GM12891 (cell line): ENCODE results near the gene PRRG4.

Experiments
- DNase-seq: peaks from one replicate; pipeline ENCODE4 v3.0.0; 2011; ENCODE audit warnings: low spot score; ENCODE audit not compliant: insufficient read length
- FAIRE-seq: peaks from 2 replicates; lab custom pipeline; 2011; peaks lifted over from hg19 to GRCh38; lab: Jason Lieb, UNC
- PAX5 ChIP-seq: IDR thresholded peaks from 2 replicates; pipeline ENCODE4 v1.6.1; 2011; ENCODE audit warnings: low read length, moderate library complexity, mild to moderate bottlenecking; ENCODE audit not compliant: insufficient read depth, severe bottlenecking
- POLR2A ChIP-seq: IDR thresholded peaks from 2 replicates; pipeline ENCODE4 v1.6.1; 2011; ENCODE audit warnings: low read depth, low read length, control low read depth
- POLR2AphosphoS5 ChIP-seq: IDR thresholded peaks from 2 replicates; pipeline ENCODE4 v1.6.1; 2011; ENCODE audit warnings: low read depth, low read length, control low read depth
- POU2F2 ChIP-seq: IDR thresholded peaks from 2 replicates; pipeline ENCODE4 v1.6.1; 2011; ENCODE audit warnings: low read depth, mild to moderate bottlenecking, control low read depth, low read length, moderate library complexity
- SPI1 ChIP-seq: IDR thresholded peaks from 2 replicates; pipeline ENCODE4 v1.6.1; 2011; ENCODE audit warnings: low read depth, low read length, control low read depth
- TAF1 ChIP-seq: IDR thresholded peaks from 2 replicates; pipeline ENCODE4 v1.6.1; 2011; ENCODE audit warnings: low read depth, low read length, control low read depth

PRRG4 gene

DNA sequence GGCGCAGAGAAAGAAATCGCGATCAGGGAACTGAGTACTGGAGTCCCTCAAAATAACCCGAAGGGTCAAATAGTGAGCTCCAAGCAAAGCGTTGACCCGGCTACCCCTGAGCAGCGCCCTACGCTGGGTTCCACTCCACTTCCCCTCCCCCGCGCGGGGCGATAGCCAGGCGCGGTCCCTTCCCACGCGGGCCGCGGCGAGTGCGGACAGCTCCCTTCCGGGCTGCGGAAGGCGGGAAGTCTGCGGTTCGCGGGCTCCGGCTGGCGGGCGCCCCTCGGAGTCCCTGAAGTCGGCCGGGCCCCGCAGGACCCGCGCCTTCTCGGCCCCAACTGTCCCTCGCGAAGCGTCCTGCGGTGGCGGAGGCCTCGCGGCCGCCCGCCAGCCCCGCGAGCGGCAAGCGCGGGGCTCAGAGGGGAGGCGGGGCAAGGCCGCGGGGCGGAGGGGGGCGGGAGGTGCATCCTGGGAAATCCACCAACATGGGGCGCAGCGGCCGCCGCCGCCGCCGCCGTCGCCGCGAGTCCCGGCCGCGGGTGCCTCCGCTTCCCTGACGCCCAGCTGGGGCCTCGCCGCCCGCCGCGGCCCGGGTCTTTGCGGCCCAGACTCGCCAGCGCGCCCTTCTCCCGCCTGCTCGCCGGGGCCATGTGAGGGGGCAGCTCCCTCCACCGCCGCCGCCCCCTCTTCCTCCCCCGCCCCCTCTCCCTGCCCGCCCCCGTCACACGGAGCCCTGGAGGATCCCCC, 62.8 kb downstream of the PRRG4 start, which contains the start of gene QSER1:
Gene QSER1 (plus strand): TSS at position 457 of the 738 bp plus-strand sequence. CDS start 315 bp downstream, outside the sequence.
- FAIRE-seq (peak; percentile 85), DNase-seq (peak; percentile 77)
- TF ChIP-seq POLR2AphosphoS5 = 0 out of 2 replicates have a peak, but pooled peaks have one; percentile 46
- TF ChIP-seq SPI1 = no peak
- TF ChIP-seq POLR2A = peak; percentile 58; the same call in 1 of the 2 replicates

DNA sequence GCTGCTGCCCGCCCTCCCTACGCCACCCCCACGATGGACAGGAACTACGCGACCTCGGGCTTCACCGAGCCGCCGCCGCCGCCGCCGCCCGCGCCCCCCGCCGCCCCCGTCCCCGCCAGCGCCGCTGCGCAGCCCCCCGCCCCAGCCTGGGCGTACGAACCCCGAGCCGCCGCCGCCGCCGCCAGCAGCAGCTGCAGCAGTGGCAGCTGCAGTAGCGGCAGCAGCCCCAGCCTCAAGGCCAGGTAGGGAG, 63.3 kb downstream of the PRRG4 start:
- no peak for TF ChIP-seq POLR2AphosphoS5
- no peak for TF ChIP-seq POU2F2
- no peak for TF ChIP-seq POLR2A
- no peak for TF ChIP-seq SPI1
- TF ChIP-seq TAF1 = no peak
- TF ChIP-seq PAX5 = no peak
- DNase-seq (no peak), FAIRE-seq (no peak)

DNA sequence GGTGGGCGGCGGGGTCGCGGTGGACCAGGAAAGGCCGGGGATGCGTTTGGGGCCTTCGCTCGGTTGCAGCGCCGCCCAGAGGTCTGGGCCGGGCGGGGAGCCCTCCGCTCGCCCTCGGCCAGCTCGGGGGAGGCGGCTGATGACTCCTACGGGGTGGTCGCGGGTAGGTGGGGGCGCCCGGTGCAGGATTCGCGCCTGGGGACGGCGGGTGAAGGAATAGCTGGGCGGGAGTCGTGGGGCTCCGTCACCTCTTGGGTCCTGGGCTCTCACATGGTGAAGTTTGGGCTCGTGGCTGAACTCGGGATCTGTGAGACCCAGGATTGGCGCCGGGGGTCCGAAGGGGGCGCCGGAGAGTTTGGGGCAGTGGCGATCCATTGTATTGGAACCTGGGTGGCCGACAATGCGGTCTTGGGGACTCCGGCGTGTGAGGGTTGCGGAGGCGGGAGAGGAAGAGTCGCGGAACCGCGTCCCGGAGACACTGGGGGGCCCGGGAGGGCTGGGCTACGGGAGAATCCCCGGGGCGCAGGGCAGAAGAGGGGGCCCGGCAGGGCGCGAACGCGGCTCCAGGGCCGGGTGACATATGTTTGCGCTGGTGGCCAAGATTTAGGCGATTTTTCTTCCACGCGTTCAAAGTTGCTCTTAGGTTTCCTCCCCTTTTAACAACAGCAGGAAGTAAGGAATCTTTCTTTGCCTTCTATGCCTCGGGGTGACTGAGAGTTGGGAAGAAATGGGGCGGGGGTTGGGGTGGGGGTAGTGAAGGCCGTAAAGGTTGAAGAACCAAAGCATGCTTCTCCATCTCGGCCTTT, 63.8 kb downstream of the PRRG4 start:
- FAIRE-seq = peak; percentile 58
- DNase-seq = peak; percentile 52
- TF ChIP-seq POLR2A = no peak
- TF ChIP-seq TAF1 = no peak
- TF ChIP-seq POLR2AphosphoS5 = no peak; the same call in 1 of the 2 replicates
- TF ChIP-seq SPI1 = no peak
- TF ChIP-seq POU2F2 = no peak
- no peak for TF ChIP-seq PAX5

DNA sequence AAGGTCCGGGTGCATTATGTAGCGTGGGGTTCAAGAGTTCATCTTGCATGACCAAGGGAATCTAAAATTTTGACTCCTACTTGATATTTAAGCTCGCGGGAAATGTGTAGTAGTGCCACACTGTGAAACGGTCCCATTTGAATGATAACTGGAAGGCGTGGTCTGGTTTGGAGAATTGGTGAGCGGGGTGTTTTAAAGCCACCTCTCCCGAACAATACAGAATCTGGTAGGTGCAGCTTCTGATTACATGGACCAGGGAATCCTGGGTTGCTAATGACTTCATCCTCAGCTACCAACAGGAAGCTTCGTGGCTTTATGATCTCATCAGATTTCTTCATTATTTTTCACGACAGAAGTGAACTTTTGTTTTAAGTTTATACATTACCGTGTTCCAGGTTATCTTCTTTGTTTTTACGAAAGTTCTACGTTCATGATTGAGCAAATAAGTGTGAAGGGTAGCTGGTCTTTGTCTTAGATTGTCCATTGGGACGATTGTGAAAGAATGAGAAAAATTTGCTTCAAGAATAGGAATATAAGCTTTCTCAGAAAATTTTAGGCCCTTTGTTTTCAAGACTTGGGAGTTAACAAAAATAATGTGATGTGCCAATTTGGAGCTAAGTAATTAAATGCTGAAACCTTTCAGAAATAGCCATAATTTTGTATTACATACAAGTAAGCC, 64.6 kb downstream of the PRRG4 start:
- FAIRE-seq (peak; percentile 88), DNase-seq (no peak)
- TF ChIP-seq POU2F2 (no peak), TAF1 (peak; percentile 30; the same call in 1 of the 2 replicates), POLR2A (no peak), PAX5 (no peak), SPI1 (no peak), POLR2AphosphoS5 (no peak)

DNA sequence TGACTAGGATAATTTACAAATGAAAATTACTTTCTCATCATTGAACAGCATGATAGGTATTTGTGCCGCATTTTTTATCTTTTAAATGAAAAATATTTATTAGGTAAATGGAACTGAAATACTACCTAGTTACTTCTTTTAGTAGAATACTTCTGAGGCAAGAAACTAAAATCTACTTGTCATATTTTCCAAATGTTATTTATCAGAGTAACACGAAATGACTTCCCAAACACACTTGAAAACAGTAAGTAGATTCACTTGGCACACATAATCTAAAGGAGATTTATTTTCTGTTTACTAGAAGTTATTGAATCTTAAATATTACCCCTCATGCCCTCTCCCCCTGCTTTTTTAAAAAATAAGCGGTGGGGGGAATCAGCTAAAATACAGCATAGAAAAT, 65.2 kb downstream of the PRRG4 start:
- DNase-seq = no peak

DNA sequence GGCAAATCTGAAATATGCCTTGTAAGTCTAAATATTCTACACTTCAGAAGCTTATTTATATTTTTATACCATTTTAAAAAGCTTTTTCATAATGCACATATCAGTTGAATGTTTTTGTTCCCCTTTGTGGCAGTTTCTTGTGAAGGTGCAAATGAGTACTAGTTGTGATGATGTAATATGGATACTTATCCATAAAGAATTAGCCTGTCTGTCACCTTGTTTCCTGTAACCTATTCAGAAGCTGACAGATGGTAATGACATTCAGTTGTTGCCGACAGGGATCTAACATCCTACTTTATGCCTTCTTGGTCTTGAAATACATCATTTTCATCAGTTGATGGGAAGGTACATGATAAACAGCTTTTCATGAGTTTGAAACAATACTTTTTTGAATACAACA, 65.7 kb downstream of the PRRG4 start:
- DNase-seq = no peak
- TF ChIP-seq PAX5 (no peak), SPI1 (no peak), POLR2A (no peak)
- FAIRE-seq = no peak

More for the DNA sequence above, 65.2 kb downstream of the PRRG4 start:
- TF ChIP-seq PAX5 (no peak), POLR2AphosphoS5 (no peak), POLR2A (no peak), TAF1 (no peak), SPI1 (no peak), POU2F2 (no peak)
- FAIRE-seq = no peak

DNA sequence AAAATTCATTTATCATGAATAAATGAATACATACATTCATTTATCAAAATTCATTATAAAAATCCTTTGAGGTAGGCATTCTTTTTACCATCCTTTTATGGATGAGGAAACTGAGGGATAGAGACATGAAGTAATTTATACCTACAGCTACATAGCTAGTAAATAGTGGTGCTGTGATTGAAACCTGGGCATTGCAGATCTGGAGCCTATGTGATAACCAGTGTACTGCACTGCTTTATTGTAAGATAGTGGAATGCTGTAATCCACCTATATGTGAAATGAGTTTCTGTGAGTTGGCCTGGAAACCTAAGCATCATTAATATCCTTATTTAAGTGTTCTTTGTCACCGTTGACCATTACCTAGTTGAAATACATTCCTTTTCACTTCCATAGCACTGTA, 67.4 kb downstream of the PRRG4 start:
- TF ChIP-seq SPI1 = no peak
- DNase-seq (no peak), FAIRE-seq (no peak)

DNA sequence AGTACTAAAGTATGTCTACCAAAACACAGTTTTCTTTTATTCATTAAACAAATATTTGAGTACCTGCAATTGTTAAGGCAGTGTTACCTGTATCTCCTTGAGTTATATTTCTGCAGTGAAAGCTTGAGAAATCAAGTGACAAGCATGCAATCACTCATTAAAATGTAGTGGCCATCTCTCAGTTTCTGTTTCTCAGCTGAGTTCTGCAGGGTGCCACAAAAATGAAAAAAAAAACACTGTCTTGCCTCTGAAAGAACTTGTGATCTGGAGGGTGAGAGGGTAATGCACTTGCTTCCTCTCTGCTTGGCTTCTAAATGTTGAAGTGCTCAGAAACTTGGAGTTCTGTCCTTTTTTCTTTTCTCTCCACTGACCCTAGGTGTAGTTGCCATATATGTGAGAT, 69.7 kb downstream of the PRRG4 start:
- FAIRE-seq (no peak), DNase-seq (no peak)
- TF ChIP-seq TAF1 (no peak), SPI1 (no peak), POU2F2 (no peak), PAX5 (no peak), POLR2AphosphoS5 (no peak)

DNA sequence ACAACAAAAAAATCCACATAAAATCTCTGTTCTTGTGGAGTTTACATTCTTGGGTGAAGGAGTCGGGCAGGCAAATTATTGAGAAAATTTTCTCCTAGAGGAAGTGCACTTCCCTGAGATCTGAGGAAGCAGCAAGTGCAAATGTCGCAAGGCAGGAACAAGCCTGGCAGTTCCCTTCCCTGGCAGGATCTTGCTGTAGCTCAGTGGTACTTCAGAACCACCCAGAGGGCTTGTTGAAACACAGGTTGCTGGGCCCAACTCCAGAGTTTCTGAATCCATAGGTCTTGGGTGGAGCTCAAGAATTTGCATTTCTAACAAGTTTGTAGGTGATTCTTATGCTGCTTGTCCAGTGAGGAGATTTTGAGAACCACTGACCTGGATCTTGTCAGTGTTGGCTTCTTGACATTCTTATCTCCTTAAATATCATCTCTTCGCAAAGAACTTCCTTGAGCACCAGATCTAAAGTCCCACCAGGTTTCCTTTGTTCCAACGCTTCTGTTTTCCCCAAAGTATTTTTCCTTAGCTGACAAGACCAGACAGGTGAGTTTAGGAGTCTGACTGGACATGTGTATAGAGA, 72.5 kb downstream of the PRRG4 start:
- no peak for FAIRE-seq
- no peak for DNase-seq
- TF ChIP-seq POLR2A (no peak), PAX5 (no peak)
